Colonic mucosa (tissue), 4 donors: ENCODE measurements around the gene TM9SF1. TPM values are rescaled to one million over a fixed set of nuclear protein-coding genes. Genes with fewer than 3 reads are reported as not detected.
"Not testable (repeated sequence)": the region's sequence is repeated elsewhere in the genome, so short reads cannot be mapped to it uniquely, and the experiment has no call there.

ENCODE experiments used
- DNase-seq: peaks from one replicate; pipeline ENCODE4 v3.0.0-alpha.2; 2020
- H3K27ac ChIP-seq: fragments of 200-600 bp; one replicate; pipeline ENCODE4 v1.8.0; 2021
- H3K27me3 ChIP-seq: fragments of 200-600 bp; one replicate; pipeline ENCODE4 v1.8.0; 2021
- H3K36me3 ChIP-seq: fragments of 200-600 bp; one replicate; pipeline ENCODE4 v1.8.0; 2021
- H3K4me1 ChIP-seq: fragments of 200-600 bp; one replicate; pipeline ENCODE4 v1.8.0; 2021; ENCODE audit warnings: mild to moderate bottlenecking
- H3K4me3 ChIP-seq: fragments of 200-600 bp; one replicate; pipeline ENCODE4 v1.8.0; 2021
- H3K9ac ChIP-seq, 2 donors: one replicate each; pipeline ENCODE4 v1.7.0; 2013; ENCODE audit warnings: control low read depth in 2 of 2, low read depth in 2 of 2, low read length in 2 of 2
- H3K9me3 ChIP-seq: fragments of 200-600 bp; one replicate; pipeline ENCODE4 v1.8.0; 2021
- intact Hi-C: fragments of 100-400 bp; cut with DNase I; formaldehyde crosslinking; loops from one replicate; pipeline ENCODE4 v1.14.1; 2022
- total RNA-seq, 2 donors: library from RNA; stranded (reverse); fragmentation: NEBNext Ultra II Directional in 1 of 2; extraction: Animal tissue kit (Norgen Biotek cat#: 25700) in 1 of 2; gene quantifications; one replicate each; pipeline ENCODE4 v1.2.1, GENCODE V29; 2021
- TF ChIP-seq, protein P1 (sequence below): fragments of 200-600 bp; IDR thresholded peaks from one replicate; pipeline ENCODE4 v1.8.0; 2022; ENCODE audit warnings: antibody characterized with exemption, mild to moderate bottlenecking
- donor health status: healthy.
- donor health status: DM: no; HTN: no; CAD: no.
- donor health status: DM: no; HTN: no; CAD: no.

Gene TM9SF1
- total RNA-seq, 2 donors from 2014 or later, result 58.8 to 65.6 TPM

- no peaks in the 10 kb centered on the region for H3K27me3 ChIP-seq
- H3K36me3 ChIP-seq, result no peaks in the 10 kb centered on the region
- intact Hi-C loops, result no loop called here
- TF ChIP-seq, protein P1, sequence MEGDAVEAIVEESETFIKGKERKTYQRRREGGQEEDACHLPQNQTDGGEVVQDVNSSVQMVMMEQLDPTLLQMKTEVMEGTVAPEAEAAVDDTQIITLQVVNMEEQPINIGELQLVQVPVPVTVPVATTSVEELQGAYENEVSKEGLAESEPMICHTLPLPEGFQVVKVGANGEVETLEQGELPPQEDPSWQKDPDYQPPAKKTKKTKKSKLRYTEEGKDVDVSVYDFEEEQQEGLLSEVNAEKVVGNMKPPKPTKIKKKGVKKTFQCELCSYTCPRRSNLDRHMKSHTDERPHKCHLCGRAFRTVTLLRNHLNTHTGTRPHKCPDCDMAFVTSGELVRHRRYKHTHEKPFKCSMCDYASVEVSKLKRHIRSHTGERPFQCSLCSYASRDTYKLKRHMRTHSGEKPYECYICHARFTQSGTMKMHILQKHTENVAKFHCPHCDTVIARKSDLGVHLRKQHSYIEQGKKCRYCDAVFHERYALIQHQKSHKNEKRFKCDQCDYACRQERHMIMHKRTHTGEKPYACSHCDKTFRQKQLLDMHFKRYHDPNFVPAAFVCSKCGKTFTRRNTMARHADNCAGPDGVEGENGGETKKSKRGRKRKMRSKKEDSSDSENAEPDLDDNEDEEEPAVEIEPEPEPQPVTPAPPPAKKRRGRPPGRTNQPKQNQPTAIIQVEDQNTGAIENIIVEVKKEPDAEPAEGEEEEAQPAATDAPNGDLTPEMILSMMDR, result no peak
- H3K4me1 ChIP-seq, result no peaks in the 10 kb centered on the region
- H3K4me3 ChIP-seq, result no peak overlapping the region
- DNase-seq, result no peak
- H3K27ac ChIP-seq, result no peak overlapping the region
- H3K9ac ChIP-seq, result no peak overlapping the region
- H3K9me3 ChIP-seq, result no peaks in the 10 kb centered on the region
Observed at GRCh38 chr14:24204163-24205146, 9.2 kb upstream of the TM9SF1 start.

GRCh38 chr14:24203249-24203886 is 8.1 kb upstream of the TM9SF1 start:
- H3K27me3 ChIP-seq, intact Hi-C loops, H3K36me3 ChIP-seq, H3K9me3 ChIP-seq, DNase-seq, H3K4me1 ChIP-seq, H3K9ac ChIP-seq, H3K4me3 ChIP-seq, H3K27ac ChIP-seq: not testable (repeated sequence)

- intact Hi-C loops, H3K36me3 ChIP-seq, H3K4me1 ChIP-seq, H3K4me3 ChIP-seq, H3K27ac ChIP-seq, H3K9ac ChIP-seq, DNase-seq, H3K27me3 ChIP-seq, H3K9me3 ChIP-seq: not testable (repeated sequence)
Observed at GRCh38 chr14:24202538-24202937, 7.3 kb upstream of the TM9SF1 start.

- no peak for DNase-seq
- TF ChIP-seq, protein P1, result no peak
- intact Hi-C loops, result no loop called here
- H3K9me3 ChIP-seq, result no peaks in the 10 kb centered on the region
- H3K4me1 ChIP-seq, result peaks cover 4% of the 10 kb centered on the region
- no peak overlapping the region for H3K4me3 ChIP-seq
- no peaks in the 10 kb centered on the region for H3K27me3 ChIP-seq
- no peaks in the 10 kb centered on the region for H3K36me3 ChIP-seq
- H3K27ac ChIP-seq, result peak overlapping the region; percentile 23
- no peak overlapping the region for H3K9ac ChIP-seq
Observed at GRCh38 chr14:24198814-24199524, 3.7 kb upstream of the TM9SF1 start.

DNA sequence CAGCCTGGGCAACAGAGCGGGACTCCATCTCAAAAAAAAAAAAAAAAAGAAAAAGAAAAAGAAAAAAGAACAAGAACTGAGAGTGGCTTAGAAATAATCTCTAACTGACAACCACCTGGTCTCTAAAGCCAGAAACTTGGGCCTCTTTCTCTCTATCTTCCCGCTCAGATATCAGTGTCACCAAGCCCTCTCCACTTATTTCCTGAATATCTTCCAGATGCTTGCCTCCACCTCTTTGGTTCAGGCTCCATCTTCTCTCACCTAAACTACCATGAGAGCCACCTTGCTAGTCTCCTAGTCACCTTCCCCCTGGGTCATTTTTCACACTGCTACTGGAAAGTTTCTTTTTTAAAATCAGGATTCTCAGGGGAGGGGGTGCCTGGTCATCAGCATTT is 1.8 kb upstream of the TM9SF1 start:
- H3K27me3 ChIP-seq, result no peaks in the 10 kb centered on the region
- no peak overlapping the region for H3K9ac ChIP-seq
- no peak overlapping the region for H3K27ac ChIP-seq
- H3K4me3 ChIP-seq, result no peak overlapping the region
- no peaks in the 10 kb centered on the region for H3K9me3 ChIP-seq
- TF ChIP-seq, protein P1, result no peak
- intact Hi-C loops, result no loop called here
- no peaks in the 10 kb centered on the region for H3K36me3 ChIP-seq
- no peak for DNase-seq
- H3K4me1 ChIP-seq, result peaks cover 4% of the 10 kb centered on the region
